Activated naive CD4-positive, alpha-beta T cell treated with anti-CD3 and anti-CD28 coated beads, Interleukin-2, amount 50 U/mL, for 72 hours (primary cell): ENCODE measurements around the gene NACC2. TPM values are rescaled to one million over a fixed set of nuclear protein-coding genes. Genes with fewer than 3 reads are reported as not detected.

Experiments
- ATAC-seq, 2 donors: fragments of 150-1000 bp; cut with Tn5 transposase; 2 replicates each; pipeline ENCODE4 v1.10.0; 2021; ENCODE audit warnings: mild to moderate bottlenecking in 2 of 2, moderate library complexity in 2 of 2
- DNase-seq, 2 donors: peaks; one replicate each; pipeline ENCODE4 v3.0.0; 2021 to 2022; ENCODE audit warnings: low spot score in 2 of 2
- H3K27ac Mint-ChIP-seq, 2 donors: one replicate each; pipeline ENCODE4 v1.8.0; 2022; ENCODE audit warnings: mild to moderate bottlenecking in 2 of 2, mixed read lengths in 2 of 2
- H3K36me3 Mint-ChIP-seq, 2 donors: one replicate each; pipeline ENCODE4 v1.8.0; 2022; ENCODE audit warnings: mixed read lengths in 2 of 2
- H3K9me3 Mint-ChIP-seq, 2 donors: one replicate each; pipeline ENCODE4 v1.8.0; 2022; ENCODE audit warnings: mixed read lengths in 2 of 2
- total RNA-seq, 2 donors: library from RNA; stranded (reverse); gene quantifications; one replicate each; pipeline ENCODE4 v1.2.3, GENCODE V29; 2022

NACC2 gene
- total RNA-seq, 2 donors from 2014 or later: 4.5 to 10.0 TPM

DNA sequence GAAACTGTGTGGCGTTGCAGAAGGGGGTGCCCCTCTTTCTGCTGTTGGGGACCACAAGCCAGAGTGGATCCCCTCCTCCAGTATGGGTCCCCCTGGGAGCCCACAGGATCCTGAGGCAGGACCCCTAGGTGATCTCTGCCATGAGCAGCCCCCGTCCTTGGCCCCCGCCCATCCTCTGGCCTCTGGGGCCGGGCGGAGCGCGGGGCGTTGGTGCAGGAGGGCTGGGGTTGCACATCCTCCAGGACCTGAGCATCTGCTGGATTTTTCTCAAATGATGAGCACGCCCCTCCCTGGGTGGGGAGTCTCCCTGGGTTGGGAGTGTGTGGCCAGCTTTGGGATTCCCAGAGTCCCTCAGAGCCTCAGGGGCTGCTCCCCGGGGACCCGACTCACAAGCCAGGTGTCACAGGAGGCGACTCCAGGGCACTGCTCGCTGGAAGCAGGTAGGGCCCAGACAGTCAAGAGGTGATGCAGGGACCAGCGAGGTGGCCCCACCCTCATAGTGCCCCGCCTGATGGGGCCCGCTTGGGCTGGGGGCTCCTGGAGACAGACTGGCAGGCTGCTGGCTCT is 107.2 kb downstream of the NACC2 start:
- no peak for DNase-seq
- H3K27ac Mint-ChIP-seq: no peak overlapping the region
- no peaks in the 10 kb centered on the region for H3K9me3 Mint-ChIP-seq
- ATAC-seq: no peak
- no peaks in the 10 kb centered on the region for H3K36me3 Mint-ChIP-seq

DNA sequence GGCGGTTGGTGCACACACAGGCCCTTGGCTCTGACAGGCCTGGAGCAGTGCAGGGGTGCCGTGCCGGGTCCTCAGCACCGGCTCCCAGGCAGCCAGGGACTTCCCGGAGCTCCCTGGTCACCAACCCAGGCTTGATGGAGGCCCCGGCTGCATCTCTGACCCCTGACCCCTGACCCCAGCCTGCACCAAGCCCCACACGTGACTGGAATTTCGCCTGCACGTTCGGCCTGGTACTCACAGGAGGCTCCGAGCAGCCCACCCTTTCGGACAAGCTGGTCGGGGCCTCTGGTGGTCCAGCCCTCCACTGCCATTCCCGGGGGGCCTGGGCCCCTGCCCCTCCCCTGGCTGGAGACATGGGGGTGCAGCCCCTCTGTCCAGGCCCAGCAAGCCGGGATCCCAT is 108.5 kb downstream of the NACC2 start:
- Mint-ChIP-seq H3K27ac (no peak overlapping the region), H3K9me3 (no peaks in the 10 kb centered on the region), H3K36me3 (no peaks in the 10 kb centered on the region)
- DNase-seq (no peak), ATAC-seq (no peak)

DNA sequence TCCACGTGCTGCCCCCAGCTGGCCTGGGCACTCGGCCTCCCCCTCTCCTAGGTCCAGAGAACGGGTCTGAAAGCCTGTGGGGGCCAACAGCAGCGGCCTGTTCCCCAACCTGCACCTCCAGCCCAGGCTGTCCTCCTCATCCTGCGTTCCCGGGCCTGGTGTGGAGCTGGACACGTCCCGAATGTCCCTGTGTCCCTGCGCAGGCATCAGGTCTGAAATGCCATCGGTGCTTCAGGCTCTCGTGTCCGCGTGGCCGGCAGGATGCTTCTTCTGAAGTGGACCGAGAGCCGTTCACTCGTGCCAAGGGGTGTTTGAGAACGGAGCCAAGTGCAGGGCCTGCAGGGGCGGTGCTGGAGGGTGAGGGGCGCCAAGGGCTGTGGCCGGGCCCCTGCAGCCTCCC is 109.2 kb downstream of the NACC2 start:
- H3K9me3 Mint-ChIP-seq: no peaks in the 10 kb centered on the region
- DNase-seq (no peak), ATAC-seq (no peak)
- H3K36me3 Mint-ChIP-seq: no peaks in the 10 kb centered on the region
- H3K27ac Mint-ChIP-seq: peak overlapping the region in 1 of 2 donors; percentile 7

GRCh38 chr9:135985459-135985774 is 109.7 kb downstream of the NACC2 start:
- no peaks in the 10 kb centered on the region for H3K36me3 Mint-ChIP-seq
- no peak for ATAC-seq
- no peaks in the 10 kb centered on the region for H3K9me3 Mint-ChIP-seq
- no peak for DNase-seq
- no peak overlapping the region for H3K27ac Mint-ChIP-seq

DNA sequence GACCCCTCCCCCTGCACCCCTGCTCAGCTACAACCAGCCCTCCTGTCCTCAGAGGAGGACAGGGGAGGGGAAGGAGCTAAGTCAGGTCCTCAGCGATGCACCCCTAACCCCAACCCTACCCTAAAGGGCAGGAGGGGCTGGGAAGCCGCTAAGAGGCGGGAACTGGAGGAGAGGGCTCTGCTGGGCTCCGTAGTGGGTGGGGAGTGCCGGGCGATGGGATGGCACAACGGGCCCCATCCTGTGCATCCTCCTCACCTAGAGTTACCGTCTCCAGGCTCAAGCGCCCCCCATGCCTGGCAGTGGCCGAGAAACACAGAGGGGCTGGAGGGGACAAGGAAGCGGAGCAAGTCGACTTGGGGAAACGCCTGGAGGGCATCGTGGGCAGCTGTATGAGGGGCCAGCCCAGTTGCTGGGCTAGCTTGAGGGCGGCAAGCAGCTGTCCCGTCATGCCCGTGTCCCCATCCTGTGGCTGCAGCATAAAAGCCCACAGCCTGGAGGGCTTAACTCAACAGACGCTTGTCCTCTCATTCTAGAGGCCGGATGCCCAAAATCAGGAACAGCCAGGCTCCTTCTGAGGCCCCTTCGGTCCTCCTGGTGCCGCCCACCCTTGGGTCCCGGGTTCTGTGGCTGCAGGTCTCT is 110.9 kb downstream of the NACC2 start:
- ATAC-seq: no peak
- Mint-ChIP-seq H3K36me3 (no peaks in the 10 kb centered on the region), H3K27ac (no peak overlapping the region), H3K9me3 (no peaks in the 10 kb centered on the region)
- no peak for DNase-seq

DNA sequence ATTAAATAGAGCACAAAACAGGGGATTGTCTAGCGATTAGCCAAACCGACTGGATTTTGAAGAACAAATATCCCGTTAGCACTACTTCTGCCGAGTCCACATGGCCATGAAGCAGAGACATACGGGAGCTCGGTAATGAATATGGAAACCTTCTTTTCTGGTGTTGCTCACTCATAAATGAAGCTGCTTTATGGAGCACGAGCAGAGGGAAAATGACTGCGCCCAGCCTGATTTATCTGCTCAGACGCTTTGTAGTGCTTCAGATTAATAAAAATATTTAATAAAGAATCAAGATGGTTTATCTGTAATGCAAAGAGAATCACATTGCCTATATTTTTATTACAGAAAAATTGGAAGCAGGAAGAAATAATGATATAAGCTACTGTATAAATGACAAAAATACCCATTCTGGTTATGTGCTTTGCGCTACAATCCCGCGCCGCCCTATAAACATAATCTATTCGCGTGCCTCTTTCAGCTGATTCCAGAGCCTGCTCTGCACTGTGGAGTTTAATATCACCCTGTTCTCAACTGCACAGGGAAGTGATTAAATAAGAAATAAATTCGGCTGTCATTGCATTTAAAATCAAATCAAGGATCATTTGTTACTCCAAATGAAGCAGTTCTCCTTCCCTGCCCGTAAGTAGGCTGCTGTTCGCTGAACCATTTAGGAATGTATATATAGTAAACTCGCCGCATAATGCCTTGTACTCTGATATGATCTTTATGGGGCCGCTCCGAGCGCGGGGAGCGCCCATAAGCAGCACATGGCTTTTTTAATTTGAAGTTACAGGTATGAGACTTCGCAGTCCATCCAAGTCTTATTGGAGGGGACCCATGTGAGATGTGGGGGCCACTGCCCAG is 111.6 kb downstream of the NACC2 start:
- Mint-ChIP-seq H3K36me3 (no peaks in the 10 kb centered on the region), H3K27ac (no peak overlapping the region), H3K9me3 (no peaks in the 10 kb centered on the region)
- DNase-seq (no peak), ATAC-seq (no peak)

- ATAC-seq (no peak), DNase-seq (no peak)
- no peak overlapping the region for H3K27ac Mint-ChIP-seq
- no peaks in the 10 kb centered on the region for H3K36me3 Mint-ChIP-seq
- H3K9me3 Mint-ChIP-seq: no peaks in the 10 kb centered on the region
These were observed 112.4 kb downstream of the NACC2 start for GRCh38 chr9:135982499-135983207.

DNA sequence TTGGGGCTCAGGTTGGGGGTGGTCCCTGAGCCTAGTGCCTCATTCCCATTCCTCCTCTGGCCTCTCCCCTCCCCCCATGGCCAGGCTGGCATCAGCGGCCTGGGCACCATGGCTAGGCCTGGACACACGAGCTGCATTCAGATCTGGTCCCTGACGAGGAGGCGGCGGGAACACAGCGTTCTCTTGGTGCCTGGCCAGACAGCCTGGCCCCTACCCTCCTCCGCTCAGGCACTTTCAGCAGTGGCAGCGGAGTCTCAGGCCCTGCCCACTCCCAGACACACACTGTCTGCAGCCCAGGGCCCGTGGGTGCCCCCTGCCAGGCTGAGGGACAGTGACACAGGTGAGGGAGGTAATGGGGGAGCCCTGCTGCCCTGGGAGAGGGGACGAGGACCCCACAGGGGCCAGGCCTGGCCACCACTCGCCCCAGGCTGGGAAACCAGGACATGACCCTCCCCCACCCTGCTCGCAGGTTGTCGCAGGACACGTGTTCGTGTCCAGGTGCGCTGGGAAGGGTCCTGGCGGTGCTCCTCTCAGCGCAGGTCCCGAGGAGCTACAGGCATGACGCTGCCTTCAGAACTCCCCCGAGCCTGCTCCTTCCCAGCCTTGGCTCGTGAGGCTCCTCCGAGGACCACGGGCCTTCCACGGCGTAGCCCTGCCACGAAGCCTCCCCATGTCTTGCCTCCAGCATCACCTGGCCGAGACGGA is 114.0 kb downstream of the NACC2 start:
- ATAC-seq: no peak
- no peaks in the 10 kb centered on the region for H3K9me3 Mint-ChIP-seq
- no peak for DNase-seq
- H3K27ac Mint-ChIP-seq: no peak overlapping the region
- H3K36me3 Mint-ChIP-seq: no peaks in the 10 kb centered on the region

DNA sequence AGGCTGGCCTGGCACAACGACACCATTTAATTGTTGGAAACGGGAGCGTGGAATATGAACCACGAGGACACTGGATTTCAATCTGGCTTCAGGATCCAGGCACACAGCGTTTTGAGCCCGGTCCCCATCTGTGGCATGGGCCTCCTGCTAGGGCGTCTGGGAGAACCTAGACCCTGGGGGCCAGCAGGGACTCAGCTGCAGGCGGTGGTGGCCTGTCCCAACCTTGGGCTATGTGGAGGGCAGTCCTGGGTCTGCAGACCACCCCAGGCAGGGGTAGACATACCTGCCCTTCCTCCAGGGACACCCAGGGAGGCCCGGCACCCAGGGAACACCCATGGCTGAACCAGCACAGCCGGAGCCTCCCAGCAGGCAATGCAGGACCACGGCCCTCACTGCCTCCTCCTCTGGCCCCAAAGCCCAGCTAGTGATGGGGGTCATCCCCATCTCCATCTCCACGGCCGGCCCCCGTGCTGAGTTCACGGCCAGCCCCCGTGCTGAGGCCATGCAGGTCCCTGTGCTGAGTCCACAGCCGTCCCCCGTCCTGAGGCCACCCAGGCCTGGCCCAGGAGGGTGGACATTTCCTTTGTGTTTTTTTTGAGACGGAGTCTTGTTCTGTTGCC is 115.4 kb downstream of the NACC2 start:
- Mint-ChIP-seq H3K27ac (no peak overlapping the region), H3K9me3 (no peaks in the 10 kb centered on the region), H3K36me3 (no peaks in the 10 kb centered on the region)
- DNase-seq (no peak), ATAC-seq (no peak)

DNA sequence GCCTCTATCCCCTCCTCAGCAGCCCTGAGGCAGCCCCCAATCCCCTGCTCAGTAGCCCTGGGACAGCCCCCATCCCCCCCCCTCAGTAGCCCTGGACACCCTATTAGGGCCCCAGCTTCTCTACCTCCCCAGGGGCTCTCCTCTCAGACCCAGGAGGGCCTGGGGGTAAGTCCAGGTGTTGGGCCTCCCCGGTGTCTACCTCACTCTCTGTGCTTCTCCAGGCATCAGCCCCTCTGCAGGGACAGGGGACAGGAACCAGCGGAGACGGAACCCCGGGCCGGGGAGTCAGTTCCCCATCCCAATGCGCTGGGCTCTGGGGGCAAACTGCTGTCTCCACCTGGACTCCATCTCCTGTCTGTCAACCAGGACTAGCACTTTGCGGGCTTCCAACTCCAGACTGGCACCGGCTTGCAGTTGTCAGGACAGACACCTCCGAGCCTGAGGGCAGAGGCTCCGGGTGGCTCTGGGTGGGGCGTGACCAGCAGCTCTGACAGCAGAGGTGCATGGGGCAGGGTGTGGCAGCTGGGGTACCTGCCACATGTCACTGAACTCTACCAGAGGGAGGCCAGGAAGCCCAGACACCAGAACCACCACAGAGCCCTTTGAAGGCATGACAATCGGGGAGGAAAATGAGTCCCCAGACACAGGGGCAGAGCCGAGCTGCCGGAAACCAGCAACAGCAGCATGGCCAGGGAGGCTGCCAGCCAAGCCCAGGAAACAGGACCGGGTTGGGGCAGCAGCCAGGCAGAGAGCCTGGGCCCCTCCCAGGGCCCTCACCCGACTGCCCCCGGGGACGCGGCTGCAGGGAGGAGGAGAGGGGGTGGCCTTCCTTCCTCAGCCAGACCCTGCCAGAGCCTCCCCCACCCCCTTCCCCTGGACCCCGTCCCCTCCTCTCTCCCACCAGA is 116.2 kb downstream of the NACC2 start:
- H3K36me3 Mint-ChIP-seq: no peaks in the 10 kb centered on the region
- peak in 1 of 2 donors; percentile 34 for DNase-seq
- H3K27ac Mint-ChIP-seq: no peak overlapping the region
- peak; percentile 82 to 89 for ATAC-seq
- no peaks in the 10 kb centered on the region for H3K9me3 Mint-ChIP-seq

GRCh38 chr9:135976944-135977343 is 118.1 kb downstream of the NACC2 start:
- H3K36me3 Mint-ChIP-seq: no peaks in the 10 kb centered on the region
- peak overlapping the region in 1 of 2 donors; percentile 29 for H3K27ac Mint-ChIP-seq
- H3K9me3 Mint-ChIP-seq: no peaks in the 10 kb centered on the region
- ATAC-seq: no peak
- no peak for DNase-seq

GRCh38 chr9:135976531-135976930 is 118.6 kb downstream of the NACC2 start:
- Mint-ChIP-seq H3K36me3 (no peaks in the 10 kb centered on the region), H3K9me3 (no peaks in the 10 kb centered on the region), H3K27ac (peak overlapping the region in 1 of 2 donors; percentile 29)
- ATAC-seq: no peak
- DNase-seq: no peak

- H3K9me3 Mint-ChIP-seq: no peaks in the 10 kb centered on the region
- H3K27ac Mint-ChIP-seq: no peak overlapping the region
- no peak for ATAC-seq
- H3K36me3 Mint-ChIP-seq: no peaks in the 10 kb centered on the region
- DNase-seq: no peak
These were observed 119.3 kb downstream of the NACC2 start for GRCh38 chr9:135975834-135976233.

DNA sequence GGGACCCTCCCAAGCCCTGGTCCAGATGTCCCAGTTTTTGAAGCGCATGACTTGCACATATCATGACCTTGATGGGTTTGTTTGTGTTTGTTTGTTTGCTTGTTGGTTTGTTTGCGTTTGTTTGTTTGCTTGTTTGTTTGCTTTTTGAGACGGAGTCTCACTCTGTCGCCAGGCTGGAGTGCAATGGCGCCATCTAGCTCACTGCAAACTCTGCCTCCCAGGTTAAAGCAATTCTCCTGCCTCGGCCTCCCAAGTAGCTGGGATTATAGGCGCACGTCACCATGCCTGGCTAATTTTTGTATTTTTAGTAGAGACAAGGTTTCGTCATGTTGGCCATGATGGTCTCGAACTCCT is 120.9 kb downstream of the NACC2 start:
- ATAC-seq (no peak), DNase-seq (no peak)
- H3K27ac Mint-ChIP-seq: no peak overlapping the region
- H3K9me3 Mint-ChIP-seq: no peaks in the 10 kb centered on the region
- H3K36me3 Mint-ChIP-seq: no peaks in the 10 kb centered on the region

- Mint-ChIP-seq H3K36me3 (no peaks in the 10 kb centered on the region), H3K9me3 (no peaks in the 10 kb centered on the region), H3K27ac (no peak overlapping the region)
- DNase-seq: no peak
- ATAC-seq: no peak
These were observed 121.5 kb downstream of the NACC2 start for GRCh38 chr9:135973277-135974219.
